GM12878 (cell line): ENCODE measurements around the gene OPRM1. TPM values are rescaled to one million over a fixed set of nuclear protein-coding genes. Genes with fewer than 3 reads are reported as not detected.

Experiments used
- FOXK2 ChIP-seq: fragments of 450-650 bp; IDR thresholded peaks from 2 replicates; pipeline ENCODE4 v1.6.1; 2017; ENCODE audit warnings: mild to moderate bottlenecking, moderate library complexity
- HCFC1 ChIP-seq: fragments of 150-350 bp; IDR thresholded peaks from 2 replicates; pipeline ENCODE4 v1.6.1; 2014; ENCODE audit warnings: low read length
- IRF4 ChIP-seq: IDR thresholded peaks from 2 replicates; pipeline ENCODE4 v1.6.1; 2011; ENCODE audit warnings: low read depth, low read length
- JUND ChIP-seq: IDR thresholded peaks from 2 replicates; pipeline ENCODE4 v1.6.1; 2012; ENCODE audit warnings: low read depth, mild to moderate bottlenecking, low read length, improper control_type of control experiment, moderate library complexity
- KDM1A ChIP-seq: fragments of 200-600 bp; sonication (generic); IDR thresholded peaks from 2 replicates; pipeline ENCODE4 v1.6.1; 2016; ENCODE audit warnings: borderline replicate concordance
- MTA3 ChIP-seq: IDR thresholded peaks from 2 replicates; pipeline ENCODE4 v1.6.1; 2012; ENCODE audit warnings: low read length, inconsistent platforms, borderline replicate concordance
- MYC ChIP-seq: IDR thresholded peaks from 2 replicates; pipeline ENCODE4 v1.6.1; 2011; ENCODE audit warnings: mild to moderate bottlenecking, low read length, moderate library complexity, inconsistent platforms; ENCODE audit not compliant: insufficient read depth, insufficient replicate concordance, insufficient read length, severe bottlenecking
- PAX8 ChIP-seq: fragments of 450-650 bp; IDR thresholded peaks from 2 replicates; pipeline ENCODE4 v1.6.1; 2017; ENCODE audit warnings: mild to moderate bottlenecking, moderate library complexity
- SMAD5 ChIP-seq: IDR thresholded peaks from 2 replicates; pipeline ENCODE4 v1.6.1; 2016; ENCODE audit warnings: antibody characterized with exemption, low read depth
- SP1 ChIP-seq: IDR thresholded peaks from one replicate; pipeline ENCODE4 v1.6.1; 2011; ENCODE audit warnings: low read depth, low read length
- STAT1 ChIP-seq: fragments of 450-650 bp; conservative IDR thresholded peaks from 2 replicates; pipeline ENCODE4 v1.6.1; 2014; ENCODE audit warnings: antibody characterized with exemption, mild to moderate bottlenecking
- TARDBP ChIP-seq: IDR thresholded peaks from 2 replicates; pipeline ENCODE4 v1.6.1; 2016; ENCODE audit warnings: borderline replicate concordance
- TCF12 ChIP-seq: IDR thresholded peaks from 2 replicates; pipeline ENCODE4 v1.6.1; 2011; ENCODE audit warnings: low read depth, mild to moderate bottlenecking, low read length
- polyA plus RNA-seq, 11 experiments: library from polyadenylated mRNA; depleted of rRNA in 4 of 11; unstranded in 6 of 11; stranded (reverse) in 5 of 11; fragments of >200 nt; fragmentation: Nextera tagmentation in 4 of 11; fragmentation: Illumina TruSeq in 1 of 11; extraction: Ambion mirVana in 4 of 11; extraction: Trizol in 1 of 11; gene quantifications; 1 replicate in 1 of 11; 2 replicates in 10 of 11; pipeline versions ENCODE4 v1.2.1 to v1.2.3, GENCODE V29; 2011 to 2016; ENCODE audit warnings: inconsistent platforms in 2 of 11, missing spikeins in 2 of 11, low read depth in 1 of 11
- total RNA-seq, 4 experiments: library from RNA; depleted of rRNA in 3 of 4; stranded (reverse); fragments of >200 nt in 3 of 4; fragmentation: Illumina TruSeq in 1 of 4; extraction: Trizol in 1 of 4; gene quantifications; 2 replicates each; pipeline versions ENCODE4 v1.2.1 to v1.2.3, GENCODE V29; 2013 to 2021
- TF ChIP-seq, protein P1 (sequence below): fragments of 450-650 bp; formaldehyde crosslinking; IDR thresholded peaks from 2 replicates; pipeline ENCODE4 v1.4.0; 2020; ENCODE audit warnings: mild to moderate bottlenecking, moderate library complexity
- TF ChIP-seq, protein P2 (sequence below): fragments of 150-350 bp; IDR thresholded peaks from 2 replicates; pipeline ENCODE4 v1.6.1; 2014; ENCODE audit warnings: mild to moderate bottlenecking, low read depth, low read length
- TF ChIP-seq, protein P3 (sequence below): IDR thresholded peaks from 2 replicates; pipeline ENCODE4 v1.6.1; 2012; ENCODE audit warnings: low read length, inconsistent platforms
- TF ChIP-seq, protein P4 (sequence below): fragments of 450-650 bp; IDR thresholded peaks from 2 replicates; pipeline ENCODE4 v1.6.1; 2016; ENCODE audit warnings: mild to moderate bottlenecking
- TF ChIP-seq, protein P5 (sequence below): fragments of 450-650 bp; IDR thresholded peaks from 2 replicates; pipeline ENCODE4 v1.6.1; 2016; ENCODE audit warnings: mild to moderate bottlenecking, moderate library complexity, borderline replicate concordance

Gene OPRM1
- total and polyA plus RNA-seq, 10 of the 15 experiments (the other 5 are each of a cell fraction or from before 2014, with no cell fraction given) = not detected

DNA sequence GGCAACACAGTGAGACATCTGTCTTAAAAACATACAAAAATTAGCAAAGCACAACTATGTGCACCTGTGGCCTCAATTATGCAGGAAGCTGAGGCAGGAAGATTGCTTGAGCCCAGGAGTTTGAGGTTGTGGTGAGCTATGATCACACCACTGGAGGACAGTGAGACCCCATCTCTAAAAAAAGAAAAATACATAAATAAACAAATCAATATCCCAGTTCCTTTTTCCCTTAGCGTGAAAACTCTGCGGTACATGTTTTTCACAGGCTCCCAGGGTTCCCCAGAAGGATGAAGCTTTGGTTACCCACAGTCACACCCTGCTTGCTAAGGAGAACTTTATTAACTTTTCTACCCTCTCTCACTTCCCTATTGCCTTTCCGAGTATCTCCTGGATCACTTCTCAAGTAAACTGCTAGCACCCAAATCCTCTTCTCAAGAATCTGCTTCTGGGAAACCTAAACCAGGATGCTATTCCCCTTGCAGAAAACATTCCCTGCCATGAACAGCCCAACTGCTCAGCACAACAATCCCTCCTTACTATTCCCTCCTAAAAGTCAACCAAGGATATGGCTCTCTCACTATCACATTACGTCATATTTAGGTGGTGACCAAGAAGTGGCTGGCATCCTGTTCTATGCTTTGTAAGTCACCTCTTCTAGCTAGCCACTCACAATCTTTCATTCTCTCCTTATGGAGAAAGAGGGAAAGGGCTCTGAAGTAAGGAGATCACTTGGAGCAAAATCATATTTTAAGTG, 195.2 kb downstream of the OPRM1 start (continued):
- TF ChIP-seq, protein P1, sequence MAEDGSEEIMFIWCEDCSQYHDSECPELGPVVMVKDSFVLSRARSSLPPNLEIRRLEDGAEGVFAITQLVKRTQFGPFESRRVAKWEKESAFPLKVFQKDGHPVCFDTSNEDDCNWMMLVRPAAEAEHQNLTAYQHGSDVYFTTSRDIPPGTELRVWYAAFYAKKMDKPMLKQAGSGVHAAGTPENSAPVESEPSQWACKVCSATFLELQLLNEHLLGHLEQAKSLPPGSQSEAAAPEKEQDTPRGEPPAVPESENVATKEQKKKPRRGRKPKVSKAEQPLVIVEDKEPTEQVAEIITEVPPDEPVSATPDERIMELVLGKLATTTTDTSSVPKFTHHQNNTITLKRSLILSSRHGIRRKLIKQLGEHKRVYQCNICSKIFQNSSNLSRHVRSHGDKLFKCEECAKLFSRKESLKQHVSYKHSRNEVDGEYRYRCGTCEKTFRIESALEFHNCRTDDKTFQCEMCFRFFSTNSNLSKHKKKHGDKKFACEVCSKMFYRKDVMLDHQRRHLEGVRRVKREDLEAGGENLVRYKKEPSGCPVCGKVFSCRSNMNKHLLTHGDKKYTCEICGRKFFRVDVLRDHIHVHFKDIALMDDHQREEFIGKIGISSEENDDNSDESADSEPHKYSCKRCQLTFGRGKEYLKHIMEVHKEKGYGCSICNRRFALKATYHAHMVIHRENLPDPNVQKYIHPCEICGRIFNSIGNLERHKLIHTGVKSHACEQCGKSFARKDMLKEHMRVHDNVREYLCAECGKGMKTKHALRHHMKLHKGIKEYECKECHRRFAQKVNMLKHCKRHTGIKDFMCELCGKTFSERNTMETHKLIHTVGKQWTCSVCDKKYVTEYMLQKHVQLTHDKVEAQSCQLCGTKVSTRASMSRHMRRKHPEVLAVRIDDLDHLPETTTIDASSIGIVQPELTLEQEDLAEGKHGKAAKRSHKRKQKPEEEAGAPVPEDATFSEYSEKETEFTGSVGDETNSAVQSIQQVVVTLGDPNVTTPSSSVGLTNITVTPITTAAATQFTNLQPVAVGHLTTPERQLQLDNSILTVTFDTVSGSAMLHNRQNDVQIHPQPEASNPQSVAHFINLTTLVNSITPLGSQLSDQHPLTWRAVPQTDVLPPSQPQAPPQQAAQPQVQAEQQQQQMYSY = 0 out of 2 replicates have a peak, but pooled peaks have one; percentile 34
- TF ChIP-seq PAX8 (no peak), MYC (no peak), KDM1A (no peak), FOXK2 (no peak), IRF4 (peak; percentile 47; the same call in 1 of the 2 replicates), SMAD5 (no peak), TCF12 (no peak), STAT1 (no peak), JUND (no peak), HCFC1 (no peak), SP1 (no peak), TARDBP (no peak), MTA3 (no peak)
- TF ChIP-seq, protein P2, sequence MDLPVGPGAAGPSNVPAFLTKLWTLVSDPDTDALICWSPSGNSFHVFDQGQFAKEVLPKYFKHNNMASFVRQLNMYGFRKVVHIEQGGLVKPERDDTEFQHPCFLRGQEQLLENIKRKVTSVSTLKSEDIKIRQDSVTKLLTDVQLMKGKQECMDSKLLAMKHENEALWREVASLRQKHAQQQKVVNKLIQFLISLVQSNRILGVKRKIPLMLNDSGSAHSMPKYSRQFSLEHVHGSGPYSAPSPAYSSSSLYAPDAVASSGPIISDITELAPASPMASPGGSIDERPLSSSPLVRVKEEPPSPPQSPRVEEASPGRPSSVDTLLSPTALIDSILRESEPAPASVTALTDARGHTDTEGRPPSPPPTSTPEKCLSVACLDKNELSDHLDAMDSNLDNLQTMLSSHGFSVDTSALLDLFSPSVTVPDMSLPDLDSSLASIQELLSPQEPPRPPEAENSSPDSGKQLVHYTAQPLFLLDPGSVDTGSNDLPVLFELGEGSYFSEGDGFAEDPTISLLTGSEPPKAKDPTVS = no peak
- TF ChIP-seq, protein P3, sequence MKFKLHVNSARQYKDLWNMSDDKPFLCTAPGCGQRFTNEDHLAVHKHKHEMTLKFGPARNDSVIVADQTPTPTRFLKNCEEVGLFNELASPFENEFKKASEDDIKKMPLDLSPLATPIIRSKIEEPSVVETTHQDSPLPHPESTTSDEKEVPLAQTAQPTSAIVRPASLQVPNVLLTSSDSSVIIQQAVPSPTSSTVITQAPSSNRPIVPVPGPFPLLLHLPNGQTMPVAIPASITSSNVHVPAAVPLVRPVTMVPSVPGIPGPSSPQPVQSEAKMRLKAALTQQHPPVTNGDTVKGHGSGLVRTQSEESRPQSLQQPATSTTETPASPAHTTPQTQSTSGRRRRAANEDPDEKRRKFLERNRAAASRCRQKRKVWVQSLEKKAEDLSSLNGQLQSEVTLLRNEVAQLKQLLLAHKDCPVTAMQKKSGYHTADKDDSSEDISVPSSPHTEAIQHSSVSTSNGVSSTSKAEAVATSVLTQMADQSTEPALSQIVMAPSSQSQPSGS = peak; percentile 37; the same call in 1 of the 2 replicates
- TF ChIP-seq, protein P4, sequence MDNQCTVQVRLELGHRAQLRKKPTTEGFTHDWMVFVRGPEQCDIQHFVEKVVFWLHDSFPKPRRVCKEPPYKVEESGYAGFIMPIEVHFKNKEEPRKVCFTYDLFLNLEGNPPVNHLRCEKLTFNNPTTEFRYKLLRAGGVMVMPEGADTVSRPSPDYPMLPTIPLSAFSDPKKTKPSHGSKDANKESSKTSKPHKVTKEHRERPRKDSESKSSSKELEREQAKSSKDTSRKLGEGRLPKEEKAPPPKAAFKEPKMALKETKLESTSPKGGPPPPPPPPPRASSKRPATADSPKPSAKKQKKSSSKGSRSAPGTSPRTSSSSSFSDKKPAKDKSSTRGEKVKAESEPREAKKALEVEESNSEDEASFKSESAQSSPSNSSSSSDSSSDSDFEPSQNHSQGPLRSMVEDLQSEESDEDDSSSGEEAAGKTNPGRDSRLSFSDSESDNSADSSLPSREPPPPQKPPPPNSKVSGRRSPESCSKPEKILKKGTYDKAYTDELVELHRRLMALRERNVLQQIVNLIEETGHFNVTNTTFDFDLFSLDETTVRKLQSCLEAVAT = no peak
- TF ChIP-seq, protein P5, sequence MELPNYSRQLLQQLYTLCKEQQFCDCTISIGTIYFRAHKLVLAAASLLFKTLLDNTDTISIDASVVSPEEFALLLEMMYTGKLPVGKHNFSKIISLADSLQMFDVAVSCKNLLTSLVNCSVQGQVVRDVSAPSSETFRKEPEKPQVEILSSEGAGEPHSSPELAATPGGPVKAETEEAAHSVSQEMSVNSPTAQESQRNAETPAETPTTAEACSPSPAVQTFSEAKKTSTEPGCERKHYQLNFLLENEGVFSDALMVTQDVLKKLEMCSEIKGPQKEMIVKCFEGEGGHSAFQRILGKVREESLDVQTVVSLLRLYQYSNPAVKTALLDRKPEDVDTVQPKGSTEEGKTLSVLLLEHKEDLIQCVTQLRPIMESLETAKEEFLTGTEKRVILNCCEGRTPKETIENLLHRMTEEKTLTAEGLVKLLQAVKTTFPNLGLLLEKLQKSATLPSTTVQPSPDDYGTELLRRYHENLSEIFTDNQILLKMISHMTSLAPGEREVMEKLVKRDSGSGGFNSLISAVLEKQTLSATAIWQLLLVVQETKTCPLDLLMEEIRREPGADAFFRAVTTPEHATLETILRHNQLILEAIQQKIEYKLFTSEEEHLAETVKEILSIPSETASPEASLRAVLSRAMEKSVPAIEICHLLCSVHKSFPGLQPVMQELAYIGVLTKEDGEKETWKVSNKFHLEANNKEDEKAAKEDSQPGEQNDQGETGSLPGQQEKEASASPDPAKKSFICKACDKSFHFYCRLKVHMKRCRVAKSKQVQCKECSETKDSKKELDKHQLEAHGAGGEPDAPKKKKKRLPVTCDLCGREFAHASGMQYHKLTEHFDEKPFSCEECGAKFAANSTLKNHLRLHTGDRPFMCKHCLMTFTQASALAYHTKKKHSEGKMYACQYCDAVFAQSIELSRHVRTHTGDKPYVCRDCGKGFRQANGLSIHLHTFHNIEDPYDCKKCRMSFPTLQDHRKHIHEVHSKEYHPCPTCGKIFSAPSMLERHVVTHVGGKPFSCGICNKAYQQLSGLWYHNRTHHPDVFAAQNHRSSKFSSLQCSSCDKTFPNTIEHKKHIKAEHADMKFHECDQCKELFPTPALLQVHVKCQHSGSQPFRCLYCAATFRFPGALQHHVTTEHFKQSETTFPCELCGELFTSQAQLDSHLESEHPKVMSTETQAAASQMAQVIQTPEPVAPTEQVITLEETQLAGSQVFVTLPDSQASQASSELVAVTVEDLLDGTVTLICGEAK = peak; percentile 46; the same call in 1 of the 2 replicates
